OCI-LY7 (cell line): ENCODE results near the gene ACAD8. TPM values are rescaled to one million over a fixed set of nuclear protein-coding genes. Genes with fewer than 3 reads are reported as not detected.

Experiments
- BruUV-seq: library from RNA; stranded (reverse); fragments of 400-500 nt; replicated peaks from 2 replicates; lab custom pipeline; 2021; lab: Mats Ljungman, UMichigan
- CTCF ChIA-PET: fragments of 300-600 bp; sonication (Branson Sonifier 250); formaldehyde crosslinking; loops from one replicate; lab custom pipeline; 2022; ENCODE audit warnings: antibody characterized with exemption; ENCODE audit not compliant: unreplicated experiment; lab: Charles Lee
- POLR2A ChIA-PET: fragments of 300-600 bp; sonication (Branson Sonifier 250); formaldehyde crosslinking; loops from one replicate; lab custom pipeline; 2022; ENCODE audit warnings: antibody characterized with exemption; lab: Charles Lee
- DNase-seq: peaks from one replicate; pipeline ENCODE4 v3.0.0-alpha.2; 2015; ENCODE audit warnings: low spot score
- H2AFZ ChIP-seq: fragments of 200-600 bp; sonication (generic), shearing (Covaris generic); 2 replicates; pipeline ENCODE4 v1.6.1; 2014; ENCODE audit warnings: mild to moderate bottlenecking, antibody characterized with exemption, low read length, moderate library complexity
- H3K27ac ChIP-seq: fragments of 200-600 bp; sonication (generic); 2 replicates; pipeline ENCODE4 v1.5.1; 2014; ENCODE audit warnings: mixed run types, low read depth, mild to moderate bottlenecking, moderate library complexity, low read length, inconsistent platforms; ENCODE audit not compliant: poor library complexity, severe bottlenecking
- H3K36me3 ChIP-seq: fragments of 200-600 bp; sonication (generic); 2 replicates; pipeline ENCODE4 v1.6.1; 2014; ENCODE audit warnings: mild to moderate bottlenecking, antibody characterized with exemption, low read length, moderate library complexity, mixed read lengths; ENCODE audit not compliant: insufficient read depth
- H3K4me1 ChIP-seq: fragments of 200-600 bp; sonication (generic); 2 replicates; pipeline ENCODE4 v1.5.1; 2014; ENCODE audit warnings: mild to moderate bottlenecking, low read length; ENCODE audit not compliant: insufficient read depth, poor library complexity, severe bottlenecking
- H3K4me2 ChIP-seq: fragments of 200-600 bp; sonication (generic); 2 replicates; pipeline ENCODE4 v1.6.1; 2014; ENCODE audit warnings: mild to moderate bottlenecking, low read length
- H3K4me3 ChIP-seq: fragments of 200-600 bp; sonication (generic); 2 replicates; pipeline ENCODE4 v1.5.1; 2014; ENCODE audit warnings: mild to moderate bottlenecking, low read depth, low read length; ENCODE audit not compliant: poor library complexity, severe bottlenecking
- H3K79me2 ChIP-seq: fragments of 200-600 bp; sonication (generic); 2 replicates; pipeline ENCODE4 v1.6.1; 2016; ENCODE audit warnings: low read depth, mild to moderate bottlenecking, low read length, moderate library complexity, mixed read lengths; ENCODE audit not compliant: insufficient read depth
- H3K9me2 ChIP-seq: fragments of 200-600 bp; sonication (generic); 2 replicates; pipeline ENCODE4 v1.6.1; 2016; ENCODE audit warnings: mild to moderate bottlenecking, low read length, mixed read lengths; ENCODE audit not compliant: insufficient read depth
- H3K9me3 ChIP-seq: fragments of 200-600 bp; sonication (generic); 2 replicates; pipeline ENCODE4 v1.6.1; 2014; ENCODE audit warnings: mild to moderate bottlenecking, mixed run types, low read length, mixed read lengths
- H4K20me1 ChIP-seq: fragments of 200-600 bp; sonication (generic); 2 replicates; pipeline ENCODE4 v1.6.1; 2014; ENCODE audit warnings: mild to moderate bottlenecking, antibody characterized with exemption, low read length, moderate library complexity, mixed read lengths; ENCODE audit not compliant: insufficient read depth
- CTCF ChIP-seq: fragments of 200-600 bp; sonication (generic); conservative IDR thresholded peaks from 2 replicates; pipeline ENCODE4 v1.5.1; 2014; ENCODE audit warnings: mild to moderate bottlenecking, antibody characterized with exemption, low read length, moderate library complexity, mixed read lengths
- EZH2phosphoT487 ChIP-seq: fragments of 200-600 bp; sonication (generic); IDR thresholded peaks from 2 replicates; pipeline ENCODE4 v1.6.1; 2018; ENCODE audit warnings: low read depth, borderline replicate concordance, mild to moderate bottlenecking, mixed run types, antibody characterized with exemption, low read length, moderate library complexity, mixed read lengths
- intact Hi-C: fragments of 100-400 bp; cut with micrococcal nuclease; formaldehyde crosslinking; loops from one replicate; pipeline ENCODE4 v1.10.0; 2022; ENCODE audit not compliant: unreplicated experiment
- total RNA-seq, 2 experiments: library from RNA; depleted of rRNA in 1 of 2; stranded (reverse); fragments of >200 nt in 1 of 2; shearing (Covaris generic) in 1 of 2; gene quantifications; 2 replicates each; pipeline ENCODE4 v1.2.3, GENCODE V29; 2014 to 2022

The ACAD8 gene
- total RNA-seq, 2 experiments from 2014 or later = 24.7 to 29.7 TPM

- Histone ChIP-seq H3K4me1 (peaks cover 16% of the 10 kb centered on the region), H3K79me2 (no peaks in the 10 kb centered on the region), H3K36me3 (peaks cover 26% of the 10 kb centered on the region; the same call in 1 of the 2 replicates), H3K4me2 (peak overlapping the region; percentile 11; the same call in 1 of the 2 replicates), H2AFZ (no peak overlapping the region), H3K4me3 (no peak overlapping the region), H4K20me1 (no peaks in the 10 kb centered on the region), H3K27ac (peak overlapping the region; percentile 12), H3K9me2 (no peaks in the 10 kb centered on the region), H3K9me3 (no peaks in the 10 kb centered on the region)
- intact Hi-C loops = no loop called here
- ChIA-PET CTCF (no interaction called here), POLR2A (interaction anchor here (1.3 kb wide), 1 partner anchor 26 kb away, joined by 4 read pairs; no protein-coding TSS in a partner anchor)
- DNase-seq = peak; percentile 15
- TF ChIP-seq EZH2phosphoT487 = no peak
- no peak for TF ChIP-seq CTCF
- no TSS peak for BruUV-seq
These were observed 7.1 kb downstream of the ACAD8 start for GRCh38 chr11:134260503-134260902.

- H3K9me3 ChIP-seq = no peaks in the 10 kb centered on the region
- no peak overlapping the region for H2AFZ ChIP-seq
- H3K4me2 ChIP-seq = no peak overlapping the region
- BruUV-seq = no TSS peak
- no peak overlapping the region for H3K4me3 ChIP-seq
- intact Hi-C loops = no loop called here
- CTCF ChIA-PET = no interaction called here
- TF ChIP-seq CTCF = no peak
- TF ChIP-seq EZH2phosphoT487 = no peak
- H3K36me3 ChIP-seq = peaks cover 26% of the 10 kb centered on the region; the same call in 1 of the 2 replicates
- H3K9me2 ChIP-seq = no peaks in the 10 kb centered on the region
- no peaks in the 10 kb centered on the region for H3K79me2 ChIP-seq
- H3K4me1 ChIP-seq = peaks cover 16% of the 10 kb centered on the region
- H3K27ac ChIP-seq = no peak overlapping the region
- H4K20me1 ChIP-seq = no peaks in the 10 kb centered on the region
- no peak for DNase-seq
- POLR2A ChIA-PET = interaction anchor here (1.3 kb wide), 1 partner anchor 27 kb away, joined by 4 read pairs; no protein-coding TSS in a partner anchor
These were observed 7.6 kb downstream of the ACAD8 start for GRCh38 chr11:134260983-134261382.

DNA sequence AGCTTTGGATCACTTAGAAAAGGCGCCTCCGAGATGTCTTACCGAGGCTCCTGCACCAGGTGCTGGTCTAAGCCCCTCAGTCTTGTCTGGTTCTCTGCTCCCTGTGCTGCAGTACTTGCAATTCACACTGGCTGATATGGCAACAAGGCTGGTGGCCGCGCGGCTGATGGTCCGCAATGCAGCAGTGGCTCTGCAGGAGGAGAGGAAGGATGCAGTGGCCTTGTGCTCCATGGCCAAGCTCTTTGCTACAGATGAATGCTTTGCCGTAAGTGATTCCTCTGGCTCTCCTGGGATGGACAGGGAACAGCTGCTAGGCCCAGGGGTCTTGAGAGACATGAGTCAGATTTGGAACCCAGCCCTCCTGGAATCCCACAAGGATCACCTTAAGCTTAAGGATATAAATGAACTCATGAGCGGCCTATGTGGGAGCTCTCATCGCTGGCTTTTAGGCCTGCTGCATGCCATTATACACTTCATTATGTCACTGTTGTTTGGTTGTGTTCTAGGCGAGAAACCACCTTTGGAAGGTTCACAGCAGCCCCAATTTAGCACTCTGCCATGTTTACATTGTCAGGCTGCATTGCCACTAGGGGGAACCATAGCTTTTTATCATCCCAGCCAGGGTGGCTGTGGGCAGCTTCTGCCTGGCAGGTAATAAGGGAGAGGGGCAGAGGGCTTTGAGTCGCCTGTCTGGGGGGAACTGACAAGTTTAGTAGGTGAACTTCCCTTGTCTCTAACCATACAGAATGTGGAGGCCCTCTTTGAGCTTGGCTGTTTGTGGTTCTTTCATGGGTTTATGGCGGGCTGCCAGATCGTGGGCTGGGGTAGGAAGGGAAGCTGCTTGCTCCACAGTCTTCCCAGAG is 8.5 kb downstream of the ACAD8 start:
- Histone ChIP-seq H3K27ac (no peak overlapping the region), H3K9me2 (no peaks in the 10 kb centered on the region), H3K36me3 (peaks cover 26% of the 10 kb centered on the region; the same call in 1 of the 2 replicates), H4K20me1 (no peaks in the 10 kb centered on the region), H3K4me2 (no peak overlapping the region), H3K9me3 (no peaks in the 10 kb centered on the region), H3K4me1 (peaks cover 16% of the 10 kb centered on the region), H3K79me2 (no peaks in the 10 kb centered on the region), H3K4me3 (no peak overlapping the region), H2AFZ (no peak overlapping the region)
- BruUV-seq = no TSS peak
- DNase-seq = peak; percentile 44
- TF ChIP-seq CTCF (peak; percentile 75), EZH2phosphoT487 (no peak)
- intact Hi-C loops = no loop called here
- POLR2A ChIA-PET = interaction anchor here (1.3 kb wide), 1 partner anchor 28 kb away, joined by 4 read pairs; no protein-coding TSS in a partner anchor
- CTCF ChIA-PET = interaction anchor here (0.6 kb wide), 1 partner anchor 11 kb away, joined by 3 read pairs; no protein-coding TSS in a partner anchor
